ENCODE data around the gene ALDH18A1. TPM values are rescaled to one million over a fixed set of nuclear protein-coding genes. Genes with fewer than 3 reads are reported as not detected.

Gene ALDH18A1
- total RNA-seq, 1 donor from 2014 or later, result 172 TPM

Other genes starting within 250 kb of the ALDH18A1 start
- 15.3 and 15.8 TPM in 2 replicates for gene SORBS1, start 95.3 kb downstream of the ALDH18A1 start, total RNA-seq
- 45.5 and 46.6 TPM in 2 replicates for gene TCTN3, start 37.2 kb upstream of the ALDH18A1 start, total RNA-seq
- 0.27 and 0.37 TPM in 2 replicates for gene ENTPD1, start 99.5 kb upstream of the ALDH18A1 start, total RNA-seq